Mammary epithelial cell (primary cell): ENCODE data around the gene PSORS1C1.

Experiments
- CTCF ChIP-seq, 2 donors: IDR thresholded peaks in 1 of 2; conservative IDR thresholded peaks in 1 of 2; 2 replicates each; pipeline ENCODE4 v1.5.1; 2011 to 2012; ENCODE audit warnings: inconsistent platforms in 2 of 2, low read length in 2 of 2, mild to moderate bottlenecking in 2 of 2, control low read depth in 1 of 2, low read depth in 1 of 2; ENCODE audit not compliant: insufficient read depth in 1 of 2; ENCODE audit errors: extremely low read depth in 1 of 2
- EZH2 ChIP-seq: IDR thresholded peaks from 2 replicates; pipeline ENCODE4 v1.6.1; 2012; ENCODE audit warnings: low read length, inconsistent platforms, borderline replicate concordance

- TF ChIP-seq CTCF (conservative IDR thresholded peaks at IDR 0.05 in 1 of 2, IDR thresholded peaks at IDR 0.05 in 1 of 2; ENCODE audit: extremely low read depth in 1 of 2, insufficient read depth in 1 of 2, low read depth in 1 of 2, low read length in 2 of 2) = no peak
- TF ChIP-seq EZH2 = no peak
Observed at GRCh38 chr6:31090275-31090972, 24.2 kb upstream of the PSORS1C1 start.
